ENCODE measurements around the gene JAK1.

JAK1 gene

GRCh38 chr1:64917907-64918306 is 48.4 kb downstream of the JAK1 start:
- no peak for DNase-seq

GRCh38 chr1:64917328-64917861 is 49.0 kb downstream of the JAK1 start:
- DNase-seq = no peak

GRCh38 chr1:64915381-64916274 is 50.7 kb downstream of the JAK1 start:
- DNase-seq = no peak

GRCh38 chr1:64913361-64914015 is 52.9 kb downstream of the JAK1 start:
- DNase-seq = no peak

GRCh38 chr1:64912191-64912590 is 54.2 kb downstream of the JAK1 start:
- DNase-seq = no peak

- DNase-seq = no peak
Measured at GRCh38 chr1:64911326-64911725, 55.0 kb downstream of the JAK1 start.

- DNase-seq = no peak
Measured at GRCh38 chr1:64909031-64909430, 57.3 kb downstream of the JAK1 start.

GRCh38 chr1:64908575-64908974 is 57.8 kb downstream of the JAK1 start:
- DNase-seq = no peak

GRCh38 chr1:64906447-64906846 is 59.9 kb downstream of the JAK1 start:
- DNase-seq = no peak

GRCh38 chr1:64903593-64903992 is 62.8 kb downstream of the JAK1 start:
- DNase-seq = no peak

GRCh38 chr1:64901663-64902062 is 64.7 kb downstream of the JAK1 start:
- no peak for DNase-seq

- no peak for DNase-seq
Measured at GRCh38 chr1:64900916-64901315, 65.4 kb downstream of the JAK1 start.

- peak; percentile 71 for DNase-seq
Measured at GRCh38 chr1:64898107-64898861, 68.1 kb downstream of the JAK1 start.

- no peak for DNase-seq
Measured at GRCh38 chr1:64896551-64896950, 69.8 kb downstream of the JAK1 start.

GRCh38 chr1:64895500-64895899 is 70.8 kb downstream of the JAK1 start:
- DNase-seq = no peak

GRCh38 chr1:64894438-64895196 is 71.7 kb downstream of the JAK1 start:
- DNase-seq = no peak

GRCh38 chr1:64893921-64894320 is 72.4 kb downstream of the JAK1 start:
- DNase-seq = no peak

- DNase-seq = no peak
Measured at GRCh38 chr1:64892576-64893573, 73.5 kb downstream of the JAK1 start.

- DNase-seq = no peak
Measured at GRCh38 chr1:64891448-64891825, 74.9 kb downstream of the JAK1 start.

GRCh38 chr1:64890699-64891447 is 75.5 kb downstream of the JAK1 start:
- DNase-seq = no peak
